Ovary (tissue), 9 donors: ENCODE results near the gene GPR171. TPM values are rescaled to one million over a fixed set of nuclear protein-coding genes. Genes with fewer than 3 reads are reported as not detected.

Experiments used
- DNase-seq, 5 donors: peaks; one replicate each; pipeline ENCODE4 v3.0.0-alpha.2; 2019 to 2020
- H3K27ac ChIP-seq, 2 donors: fragments of 200-600 bp; one replicate each; pipeline versions ENCODE4 v1.5.1 to v1.8.0; 2019 to 2022
- H3K27me3 ChIP-seq: fragments of 200-600 bp; one replicate; pipeline ENCODE4 v1.8.0; 2022
- H3K36me3 ChIP-seq: fragments of 200-600 bp; sonication (generic); one replicate; pipeline ENCODE4 v1.5.1; 2019
- H3K4me1 ChIP-seq: one replicate; pipeline ENCODE4 v1.8.1; 2013; ENCODE audit warnings: mild to moderate bottlenecking, moderate library complexity; ENCODE audit not compliant: insufficient read depth
- H3K4me3 ChIP-seq: fragments of 200-600 bp; sonication (generic); one replicate; pipeline ENCODE4 v1.5.1; 2017
- H3K9me3 ChIP-seq, 2 donors: fragments of 200-600 bp in 1 of 2; sonication (generic) in 1 of 2; one replicate each; pipeline versions ENCODE4 v1.5.1 to v1.8.1; 2013 to 2019; ENCODE audit warnings: mild to moderate bottlenecking in 1 of 2, moderate library complexity in 1 of 2
- EP300 ChIP-seq: sonication (generic); formaldehyde crosslinking; IDR thresholded peaks from one replicate; pipeline ENCODE4 v1.6.1; 2017; ENCODE audit warnings: antibody characterized with exemption
- POLR2A ChIP-seq: fragments of 450-650 bp; IDR thresholded peaks from one replicate; pipeline ENCODE4 v1.6.1; 2017; ENCODE audit warnings: antibody characterized with exemption, mild to moderate bottlenecking, moderate library complexity
- WGBS, 3 donors: extraction: QIAGEN DNeasy Blood & Tissue Kit in 1 of 3; methylation state at CpG; one replicate each; pipeline versions ENCODE4 v1.1.5 to v1.1.7; 2013 to 2017; 5-methylcytosine and 5-hydroxymethylcytosine counted together
- intact Hi-C, 4 donors: fragments of 100-400 bp; cut with DNase I; formaldehyde crosslinking; loops; one replicate each; pipeline versions ENCODE4 v1.11.0 to v1.15.1; 2022 to 2023
- polyA plus RNA-seq, 2 donors: library from polyadenylated mRNA; stranded (reverse); fragments of 200-250 nt in 1 of 2; fragments of 350-450 nt in 1 of 2; fragmentation: Illumina TruSeq in 1 of 2; extraction: RNeasy Lipid Tissue Mini Kit (QIAGEN cat#74804) in 1 of 2; gene quantifications; one replicate each; pipeline ENCODE4 v1.2.3, GENCODE V29; 2013 to 2014
- total RNA-seq, 7 donors: library from RNA; depleted of rRNA in 2 of 7; stranded (reverse); fragments of >200 nt in 2 of 7; fragmentation: NEBNext Ultra II Directional in 3 of 7; extraction: Animal tissue kit (Norgen Biotek cat#: 25700) in 3 of 7; gene quantifications; one replicate each; pipeline versions ENCODE4 v1.1.0 to v1.2.4, GENCODE V29; 2016 to 2023
- TF ChIP-seq, protein P1 (sequence below), 3 donors: fragments of 450-650 bp in 2 of 3; fragments of 200-600 bp in 1 of 3; IDR thresholded peaks; one replicate each; pipeline versions ENCODE4 v1.5.1 to v1.8.0; 2016 to 2022; ENCODE audit warnings: antibody characterized with exemption in 3 of 3, mild to moderate bottlenecking in 1 of 3
- donor health status: DM: no; HTN: no; CAD: no; lungs with moderate emphysema.
- donor health status: DM: no; HTN: no; CAD: no.
- donor health status: Bipolar disorder and iron deficiency.
- donor health status: DM: yes; HTN: yes; CAD: no.
- donor health status: DM: no; HTN: no; CAD: no.
- donor health status: DM: yes; HTN: yes; CAD: no.

Gene GPR171
- total and polyA plus RNA-seq, 9 donors = 0.21 to 2.6 (median 0.85) TPM; not detected in 3

DNA sequence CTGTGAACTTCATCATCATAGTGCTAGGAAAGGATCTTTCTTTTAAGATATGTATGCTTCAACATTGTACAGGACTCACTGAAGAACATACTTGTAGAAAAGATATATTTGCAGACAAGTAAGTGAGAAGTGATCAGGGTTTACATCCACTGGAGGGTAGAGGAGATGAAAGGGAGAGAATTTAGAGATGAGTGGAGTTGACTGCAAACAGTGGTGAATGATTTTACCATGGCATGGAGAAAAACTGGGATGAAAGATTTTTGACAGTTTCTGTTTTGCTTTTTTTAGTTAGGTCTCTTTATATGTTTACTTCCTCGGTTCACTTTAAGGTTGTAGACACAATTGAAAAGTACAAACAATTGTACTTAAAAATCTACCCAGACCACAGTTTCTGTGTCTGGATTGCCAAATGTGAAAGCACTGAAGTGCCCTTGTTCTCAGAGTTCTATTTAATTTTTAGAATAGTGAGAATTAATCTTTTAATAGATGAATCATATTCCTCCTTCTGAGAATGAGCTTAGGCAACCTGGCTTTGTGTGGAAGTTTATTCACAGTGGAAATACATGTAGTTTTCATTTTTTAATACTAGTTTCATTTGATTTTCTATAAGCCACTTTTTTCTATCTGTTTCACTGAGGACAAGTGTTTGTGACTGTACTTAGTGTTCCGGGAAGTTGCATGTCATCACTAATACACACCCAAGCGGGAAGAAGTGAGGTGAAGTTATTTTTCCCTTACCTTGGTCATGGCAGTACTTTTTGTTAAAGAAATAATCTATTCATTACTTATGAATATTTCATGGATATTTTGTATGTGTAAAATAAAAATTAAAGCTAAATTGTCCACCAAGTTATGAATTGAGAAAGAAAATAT lies 1.8 kb upstream of the GPR171 start:
- Histone ChIP-seq H3K27ac (no peak overlapping the region), H3K4me3 (no peak overlapping the region), H3K36me3 (no peaks in the 10 kb centered on the region), H3K27me3 (no peaks in the 10 kb centered on the region), H3K4me1 (no peaks in the 10 kb centered on the region), H3K9me3 (no peaks in the 10 kb centered on the region)
- 72 to 82% (median 74%) methylated on average over 3 of the region's 3 CpGs for WGBS, 3 donors
- TF ChIP-seq EP300 = no peak
- DNase-seq = no peak
- intact Hi-C loops = no loop called here

DNA sequence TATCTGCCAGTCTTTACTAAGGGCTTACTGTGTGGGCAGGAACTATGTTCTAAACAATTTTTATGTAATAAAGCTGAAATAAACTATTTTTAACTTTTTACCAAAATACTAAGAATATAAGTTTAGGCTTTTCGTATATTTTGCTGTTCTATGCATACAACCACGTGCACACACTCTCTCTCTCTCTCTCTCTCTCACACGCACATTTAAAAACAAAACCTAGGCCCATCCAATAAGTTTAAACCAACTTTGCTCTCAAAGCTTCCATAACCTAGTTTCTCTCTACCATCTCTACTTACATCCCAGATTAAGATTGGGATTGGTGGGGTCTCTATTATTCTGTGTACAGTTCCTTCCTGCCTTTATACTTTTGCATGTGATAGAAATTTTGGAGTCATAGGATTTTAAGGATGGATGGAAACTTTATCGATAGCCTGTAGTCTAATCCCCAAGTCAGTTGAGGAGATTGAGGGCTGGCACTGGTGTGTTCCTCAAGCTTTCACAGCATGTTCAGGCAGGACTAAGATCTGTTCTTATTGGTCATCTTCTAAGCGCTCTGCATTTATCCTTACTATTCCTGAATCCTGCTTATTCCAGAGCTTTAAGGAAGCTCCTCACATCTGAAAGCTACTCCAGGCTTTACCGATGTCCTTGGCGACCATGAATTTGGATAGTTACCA lies 1.8 kb downstream of the GPR171 start:
- Histone ChIP-seq H3K9me3 (no peaks in the 10 kb centered on the region), H3K27ac (no peak overlapping the region), H3K4me3 (no peak overlapping the region), H3K4me1 (no peaks in the 10 kb centered on the region), H3K27me3 (no peaks in the 10 kb centered on the region), H3K36me3 (no peaks in the 10 kb centered on the region)
- intact Hi-C loops = no loop called here
- DNase-seq = no peak
- 92 to 95% (median 95%) methylated on average over 7 of the region's 7 CpGs for WGBS, 3 donors
- TF ChIP-seq POLR2A (no peak), EP300 (no peak)
- TF ChIP-seq, protein P1, sequence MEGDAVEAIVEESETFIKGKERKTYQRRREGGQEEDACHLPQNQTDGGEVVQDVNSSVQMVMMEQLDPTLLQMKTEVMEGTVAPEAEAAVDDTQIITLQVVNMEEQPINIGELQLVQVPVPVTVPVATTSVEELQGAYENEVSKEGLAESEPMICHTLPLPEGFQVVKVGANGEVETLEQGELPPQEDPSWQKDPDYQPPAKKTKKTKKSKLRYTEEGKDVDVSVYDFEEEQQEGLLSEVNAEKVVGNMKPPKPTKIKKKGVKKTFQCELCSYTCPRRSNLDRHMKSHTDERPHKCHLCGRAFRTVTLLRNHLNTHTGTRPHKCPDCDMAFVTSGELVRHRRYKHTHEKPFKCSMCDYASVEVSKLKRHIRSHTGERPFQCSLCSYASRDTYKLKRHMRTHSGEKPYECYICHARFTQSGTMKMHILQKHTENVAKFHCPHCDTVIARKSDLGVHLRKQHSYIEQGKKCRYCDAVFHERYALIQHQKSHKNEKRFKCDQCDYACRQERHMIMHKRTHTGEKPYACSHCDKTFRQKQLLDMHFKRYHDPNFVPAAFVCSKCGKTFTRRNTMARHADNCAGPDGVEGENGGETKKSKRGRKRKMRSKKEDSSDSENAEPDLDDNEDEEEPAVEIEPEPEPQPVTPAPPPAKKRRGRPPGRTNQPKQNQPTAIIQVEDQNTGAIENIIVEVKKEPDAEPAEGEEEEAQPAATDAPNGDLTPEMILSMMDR (IDR thresholded peaks at IDR 0.05) = no peak

DNA sequence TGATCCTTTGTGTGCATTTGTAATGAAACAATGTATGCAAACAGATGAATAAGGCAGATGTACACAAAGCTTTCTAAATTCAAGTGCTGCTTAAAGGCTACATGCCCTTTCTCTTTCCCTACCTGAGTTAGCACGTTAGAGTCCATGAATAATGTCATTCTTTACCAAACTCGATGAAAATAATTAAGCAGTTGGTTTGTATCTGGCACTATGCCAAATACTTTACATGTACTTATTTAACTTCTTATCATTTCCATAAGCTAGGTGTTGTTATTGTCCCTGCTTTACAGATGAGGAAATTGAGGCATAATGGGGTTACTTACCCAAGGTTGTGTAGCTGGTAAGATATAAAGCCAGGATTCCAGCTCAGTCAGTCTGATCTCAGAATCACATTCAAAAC lies 2.4 kb downstream of the GPR171 start:
- H3K36me3 ChIP-seq = no peaks in the 10 kb centered on the region

DNA sequence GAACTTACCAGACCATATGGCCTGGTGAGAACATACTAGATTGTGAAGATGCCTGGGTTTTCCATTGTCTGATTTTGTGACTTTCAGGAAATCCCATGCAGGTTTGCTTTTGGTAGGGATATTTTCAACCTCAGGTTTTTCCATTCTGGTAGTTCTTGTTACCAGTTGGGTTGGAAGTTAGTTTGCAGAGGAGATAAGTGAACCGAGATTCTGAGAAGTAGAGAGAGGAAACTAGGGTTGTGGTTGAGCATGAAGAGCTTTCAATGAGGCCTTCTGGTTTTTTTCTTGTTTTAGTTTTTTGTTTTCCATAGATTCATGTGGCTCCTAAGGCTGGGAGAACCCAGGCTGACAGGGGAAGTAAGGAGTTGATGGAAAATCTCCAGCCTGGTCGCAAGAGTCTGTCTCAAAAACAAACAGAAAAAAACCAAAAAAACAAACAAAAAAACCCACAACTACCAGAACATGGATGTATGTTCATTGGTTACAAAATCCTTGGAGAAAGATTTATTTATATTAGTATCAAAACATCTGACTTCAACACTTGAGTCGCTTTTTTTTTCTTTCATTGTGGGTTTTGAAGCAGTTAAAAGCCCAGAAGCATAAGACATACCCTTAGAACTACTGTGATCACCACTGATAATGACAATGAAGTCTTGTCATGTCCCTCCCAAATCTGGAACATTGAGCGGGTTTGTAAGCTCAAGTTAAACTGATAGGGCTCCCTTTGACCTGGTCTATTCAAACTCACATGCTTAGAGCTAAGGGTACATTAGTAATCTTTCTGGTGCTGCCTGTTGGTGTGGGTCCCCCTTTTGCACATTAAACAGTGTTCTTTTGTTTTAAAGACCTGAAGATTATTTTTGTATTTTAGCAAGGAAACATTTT lies 3.2 kb downstream of the GPR171 start:
- no peak overlapping the region for H3K4me3 ChIP-seq
- H3K27me3 ChIP-seq = no peaks in the 10 kb centered on the region
- TF ChIP-seq, protein P1 (IDR thresholded peaks at IDR 0.05) = no peak
- TF ChIP-seq POLR2A (no peak), EP300 (no peak)
- no peak overlapping the region for H3K27ac ChIP-seq
- no peaks in the 10 kb centered on the region for H3K4me1 ChIP-seq
- no peak for DNase-seq
- H3K9me3 ChIP-seq = no peaks in the 10 kb centered on the region
- WGBS, 3 donors = 83 to 92% (median 86%) methylated on average over 4 of the region's 4 CpGs
- intact Hi-C loops = no loop called here
- no peaks in the 10 kb centered on the region for H3K36me3 ChIP-seq

More for the DNA sequence above, 2.4 kb downstream of the GPR171 start:
- Histone ChIP-seq H3K4me3 (no peak overlapping the region), H3K9me3 (no peaks in the 10 kb centered on the region), H3K27ac (no peak overlapping the region), H3K27me3 (no peaks in the 10 kb centered on the region), H3K4me1 (no peaks in the 10 kb centered on the region)
- DNase-seq = no peak
- intact Hi-C loops = no loop called here
- 48 to 57% (median 54%) methylated on average over 2 of the region's 2 CpGs for WGBS, 3 donors
- TF ChIP-seq EP300 (no peak), POLR2A (no peak)
- TF ChIP-seq, protein P1 (IDR thresholded peaks at IDR 0.05) = no peak
